Osteoblast (primary cell): Measurements from ENCODE around the gene NUP37. TPM values are rescaled to one million over a fixed set of nuclear protein-coding genes. Genes with fewer than 3 reads are reported as not detected.

ENCODE experiments used
- DNase-seq: peaks from one replicate; pipeline ENCODE4 v3.0.0; 2011; ENCODE audit warnings: low spot score, mixed read lengths; ENCODE audit not compliant: insufficient read length; ENCODE audit errors: missing footprints
- H2AFZ ChIP-seq: 2 replicates; pipeline ENCODE4 v1.6.0; 2011; ENCODE audit warnings: mild to moderate bottlenecking, low read length
- H3K27ac ChIP-seq: 2 replicates; pipeline ENCODE4 v1.5.1; 2011; ENCODE audit warnings: mild to moderate bottlenecking, low read depth, low read length, moderate library complexity
- H3K27me3 ChIP-seq: 2 replicates; pipeline ENCODE4 v1.6.0; 2012; ENCODE audit warnings: mild to moderate bottlenecking, control low read depth, inconsistent platforms, low read length, moderate library complexity; ENCODE audit not compliant: insufficient read depth
- H3K36me3 ChIP-seq: 2 replicates; pipeline ENCODE4 v1.5.1; 2011; ENCODE audit warnings: mild to moderate bottlenecking, low read length, control low read depth, moderate library complexity; ENCODE audit not compliant: insufficient read depth
- H3K4me1 ChIP-seq: 2 replicates; pipeline ENCODE4 v1.5.1; 2011; ENCODE audit warnings: mild to moderate bottlenecking, low read length, control low read depth, moderate library complexity; ENCODE audit not compliant: insufficient read depth
- H3K4me2 ChIP-seq: 2 replicates; pipeline ENCODE4 v1.6.0; 2011; ENCODE audit warnings: mild to moderate bottlenecking, low read length; ENCODE audit not compliant: insufficient read depth
- H3K4me3 ChIP-seq: fragments of 200-600 bp; sonication (generic); 3 replicates; pipeline ENCODE4 v1.5.1; 2012; ENCODE audit warnings: mild to moderate bottlenecking, low read length, inconsistent platforms; ENCODE audit not compliant: insufficient read depth
- H3K79me2 ChIP-seq: 2 replicates; pipeline ENCODE4 v1.6.0; 2012; ENCODE audit warnings: mild to moderate bottlenecking, low read length, control low read depth, inconsistent platforms; ENCODE audit not compliant: insufficient read depth
- H3K9me3 ChIP-seq: 2 replicates; pipeline ENCODE4 v1.5.1; 2011; ENCODE audit warnings: low read depth, low read length, control low read depth
- H4K20me1 ChIP-seq: 2 replicates; pipeline ENCODE4 v1.6.0; 2012; ENCODE audit warnings: mild to moderate bottlenecking, low read length, control low read depth; ENCODE audit not compliant: insufficient read depth
- CTCF ChIP-seq: IDR thresholded peaks from 2 replicates; pipeline ENCODE4 v1.5.1; 2011; ENCODE audit warnings: mild to moderate bottlenecking, low read depth, low read length, moderate library complexity; ENCODE audit errors: extremely low read depth
- total RNA-seq: library from RNA; depleted of rRNA; stranded (reverse); fragments of >200 nt; gene quantifications from 2 replicates; pipeline ENCODE4 v1.2.3, GENCODE V29; 2012

The NUP37 gene
- total RNA-seq, 1 donor = 24.6 TPM

- Histone ChIP-seq H3K9me3 (no peaks in the 10 kb centered on the region), H3K4me1 (peaks cover 8% of the 10 kb centered on the region), H4K20me1 (no peaks in the 10 kb centered on the region), H3K36me3 (peaks cover 18% of the 10 kb centered on the region), H3K4me2 (peak overlapping the region; percentile 82), H2AFZ (peak overlapping the region; percentile 96), H3K79me2 (peaks cover 13% of the 10 kb centered on the region), H3K4me3 (peak overlapping the region; percentile 95), H3K27ac (peak overlapping the region; percentile 86), H3K27me3 (no peaks in the 10 kb centered on the region)
- no peak for TF ChIP-seq CTCF
- DNase-seq = no peak
Observed at GRCh38 chr12:102061096-102061559, 58.8 kb downstream of the NUP37 start.

- H3K4me2 ChIP-seq = no peak overlapping the region
- H4K20me1 ChIP-seq = no peaks in the 10 kb centered on the region
- no peak overlapping the region for H3K4me3 ChIP-seq
- H3K4me1 ChIP-seq = peaks cover 8% of the 10 kb centered on the region
- no peak for DNase-seq
- no peaks in the 10 kb centered on the region for H3K9me3 ChIP-seq
- peaks cover 13% of the 10 kb centered on the region for H3K79me2 ChIP-seq
- no peak for TF ChIP-seq CTCF
- no peaks in the 10 kb centered on the region for H3K27me3 ChIP-seq
- no peak overlapping the region for H2AFZ ChIP-seq
- peaks cover 25% of the 10 kb centered on the region for H3K36me3 ChIP-seq
- H3K27ac ChIP-seq = no peak overlapping the region
Observed at GRCh38 chr12:102059343-102059742, 60.6 kb downstream of the NUP37 start.

- H3K27me3 ChIP-seq = no peaks in the 10 kb centered on the region
- no peak overlapping the region for H2AFZ ChIP-seq
- no peak overlapping the region for H3K4me3 ChIP-seq
- no peak for TF ChIP-seq CTCF
- H3K9me3 ChIP-seq = no peaks in the 10 kb centered on the region
- H3K4me1 ChIP-seq = no peaks in the 10 kb centered on the region
- H3K27ac ChIP-seq = no peak overlapping the region
- DNase-seq = no peak
- peaks cover 40% of the 10 kb centered on the region for H3K36me3 ChIP-seq
- H4K20me1 ChIP-seq = peaks cover 5% of the 10 kb centered on the region
- no peak overlapping the region for H3K4me2 ChIP-seq
- H3K79me2 ChIP-seq = peaks cover 22% of the 10 kb centered on the region
Observed at GRCh38 chr12:102054345-102054744, 65.6 kb downstream of the NUP37 start.

- Histone ChIP-seq H2AFZ (no peak overlapping the region), H3K9me3 (no peaks in the 10 kb centered on the region), H3K27ac (no peak overlapping the region), H3K4me2 (no peak overlapping the region), H3K79me2 (peaks cover 22% of the 10 kb centered on the region), H4K20me1 (peaks cover 5% of the 10 kb centered on the region), H3K36me3 (peaks cover 51% of the 10 kb centered on the region), H3K4me3 (no peak overlapping the region), H3K27me3 (no peaks in the 10 kb centered on the region), H3K4me1 (no peaks in the 10 kb centered on the region)
- TF ChIP-seq CTCF = no peak
- no peak for DNase-seq
Observed at GRCh38 chr12:102053062-102053349, 66.9 kb downstream of the NUP37 start.
